GM12878 (cell line): ENCODE measurements around the gene IGF2BP2. TPM values are rescaled to one million over a fixed set of nuclear protein-coding genes. Genes with fewer than 3 reads are reported as not detected.

Source experiments
- ATAC-seq: fragments of 200-7000 bp; cut with Tn5 transposase; 3 replicates; pipeline ENCODE4 v1.9.1; 2020; ENCODE audit warnings: mild to moderate bottlenecking, moderate library complexity
- BruUV-seq: library from RNA; stranded (reverse); fragments of 400-500 nt; replicated peaks from 2 replicates; lab custom pipeline; 2021; lab: Mats Ljungman, UMichigan
- CTCF ChIA-PET: fragments of 300-600 bp; sonication (Branson Sonifier 250); formaldehyde crosslinking; extraction: SDS; loops from one replicate; lab custom pipeline; 2021; ENCODE audit warnings: inconsistent platforms; lab: Yijun Ruan, JAX
- POLR2A ChIA-PET: fragments of 350-600 bp; formaldehyde crosslinking; extraction: SDS; loops from one replicate; lab custom pipeline; 2021; ENCODE audit warnings: inconsistent platforms; lab: Charles Lee
- RAD21 ChIA-PET: fragments of 300-600 bp; sonication (Branson Sonifier 250); formaldehyde crosslinking; loops from one replicate; lab custom pipeline; 2023; ENCODE audit warnings: antibody characterized with exemption; ENCODE audit not compliant: unreplicated experiment; lab: Charles Lee
- SMC1A ChIA-PET: fragments of 300-600 bp; sonication (Branson Sonifier 250); formaldehyde crosslinking; loops from one replicate; lab custom pipeline; 2023; ENCODE audit not compliant: unreplicated experiment, uncharacterized antibody; lab: Charles Lee
- DNase-seq: peaks from one replicate; pipeline ENCODE4 v3.0.0-alpha.2; 2011; ENCODE audit warnings: low read depth, low spot score
- FAIRE-seq: peaks from 3 replicates; lab custom pipeline; 2011; peaks lifted over from hg19 to GRCh38; lab: Jason Lieb, UNC
- H2AFZ ChIP-seq: 2 replicates; pipeline ENCODE4 v1.6.0; 2011; ENCODE audit warnings: low read depth, low read length, control low read depth; ENCODE audit not compliant: control insufficient read depth
- H3K27ac ChIP-seq: 2 replicates; pipeline ENCODE4 v1.5.1; 2011; ENCODE audit warnings: control low read depth; ENCODE audit not compliant: control insufficient read depth, insufficient read depth
- H3K27me3 ChIP-seq, 2 experiments: replicated peaks in 1 of 2; 2 replicates each; pipeline versions ENCODE4 v1.6.0 to v1.6.1; 2011; ENCODE audit warnings: low read length in 1 of 2; ENCODE audit not compliant: control insufficient read depth in 2 of 2, insufficient read depth in 2 of 2
- H3K36me3 ChIP-seq, 2 experiments: 2 replicates each; pipeline ENCODE4 v1.5.1; 2011; ENCODE audit warnings: low read length in 1 of 2; ENCODE audit not compliant: control insufficient read depth in 2 of 2, insufficient read depth in 2 of 2
- H3K4me1 ChIP-seq: 2 replicates; pipeline ENCODE4 v1.6.1; 2011; ENCODE audit warnings: mild to moderate bottlenecking, low read length, moderate library complexity, mixed read lengths; ENCODE audit not compliant: control insufficient read depth, insufficient read depth
- H3K4me2 ChIP-seq: 2 replicates; pipeline ENCODE4 v1.6.0; 2011; ENCODE audit warnings: control low read depth; ENCODE audit not compliant: control insufficient read depth, insufficient read depth
- H3K4me3 ChIP-seq: fragments of 200-600 bp; sonication (generic); 2 replicates; pipeline ENCODE4 v1.5.1; 2016
- H3K79me2 ChIP-seq: 2 replicates; pipeline ENCODE4 v1.6.0; 2011; ENCODE audit warnings: low read length; ENCODE audit not compliant: control insufficient read depth, insufficient read depth
- H3K9ac ChIP-seq: 2 replicates; pipeline ENCODE4 v1.8.0; 2011; ENCODE audit warnings: low read length, control low read depth, mixed read lengths; ENCODE audit not compliant: control insufficient read depth, insufficient read depth
- H3K9me3 ChIP-seq: replicated peaks from 3 replicates; pipeline ENCODE4 v1.5.1; 2011; ENCODE audit warnings: mild to moderate bottlenecking, low read length; ENCODE audit not compliant: control insufficient read depth, insufficient read depth
- H4K20me1 ChIP-seq: 2 replicates; pipeline ENCODE4 v1.6.0; 2011; ENCODE audit not compliant: control insufficient read depth, insufficient read depth
- BACH1 ChIP-seq: fragments of 450-650 bp; IDR thresholded peaks from 2 replicates; pipeline ENCODE4 v1.6.1; 2017; ENCODE audit warnings: mild to moderate bottlenecking, borderline replicate concordance
- BRCA1 ChIP-seq: IDR thresholded peaks from 2 replicates; pipeline ENCODE4 v1.6.1; 2011; ENCODE audit warnings: low read depth, low read length, improper control_type of control experiment
- CHD4 ChIP-seq: fragments of 200-600 bp; sonication (generic); IDR thresholded peaks from 2 replicates; pipeline ENCODE4 v1.6.1; 2016; ENCODE audit warnings: mild to moderate bottlenecking
- E2F4 ChIP-seq: IDR thresholded peaks from 2 replicates; pipeline ENCODE4 v1.6.1; 2012; ENCODE audit warnings: low read depth, low read length, improper control_type of control experiment
- GABPA ChIP-seq: IDR thresholded peaks from 2 replicates; pipeline ENCODE4 v1.6.1; 2014; ENCODE audit warnings: antibody characterized with exemption, low read depth, mild to moderate bottlenecking, inconsistent platforms
- LARP7 ChIP-seq: fragments of 450-650 bp; IDR thresholded peaks from 2 replicates; pipeline ENCODE4 v1.6.1; 2017; ENCODE audit warnings: mild to moderate bottlenecking
- MEF2A ChIP-seq: IDR thresholded peaks from 2 replicates; pipeline ENCODE4 v1.6.1; 2011; ENCODE audit warnings: low read depth, mild to moderate bottlenecking, low read length, moderate library complexity; ENCODE audit not compliant: insufficient read depth
- MYB ChIP-seq: fragments of 150-350 bp; IDR thresholded peaks from 2 replicates; pipeline ENCODE4 v1.6.1; 2014; ENCODE audit warnings: mild to moderate bottlenecking, low read depth, low read length, borderline replicate concordance
- REST ChIP-seq: IDR thresholded peaks from 2 replicates; pipeline ENCODE4 v1.6.1; 2012; ENCODE audit warnings: mild to moderate bottlenecking, low read depth, low read length
- WGBS: methylation state at CpG from one replicate; pipeline ENCODE4 v1.1.6; 2016; ENCODE audit warnings: low lambda C conversion rate; ENCODE audit not compliant: insufficient replicate concordance, insufficient coverage; ENCODE audit errors: missing lambda C conversion rate; 5-methylcytosine and 5-hydroxymethylcytosine counted together
- in situ Hi-C: fragments of 300-500 bp; cut with MboI; formaldehyde crosslinking; loops from 9 replicates; pipeline ENCODE4 v1.14.3; 2018; ENCODE audit warnings: mixed read lengths
- intact Hi-C: fragments of 100-400 bp; cut with micrococcal nuclease; formaldehyde crosslinking; loops from one replicate; pipeline ENCODE4 v1.14.2; 2022; ENCODE audit not compliant: unreplicated experiment
- polyA plus RNA-seq, 11 experiments: library from polyadenylated mRNA; depleted of rRNA in 4 of 11; unstranded in 6 of 11; stranded (reverse) in 5 of 11; fragments of >200 nt; fragmentation: Nextera tagmentation in 4 of 11; fragmentation: Illumina TruSeq in 1 of 11; extraction: Ambion mirVana in 4 of 11; extraction: Trizol in 1 of 11; gene quantifications; 1 replicate in 1 of 11; 2 replicates in 10 of 11; pipeline versions ENCODE4 v1.2.1 to v1.2.3, GENCODE V29; 2011 to 2016; ENCODE audit warnings: inconsistent platforms in 2 of 11, missing spikeins in 2 of 11, low read depth in 1 of 11
- total RNA-seq, 4 experiments: library from RNA; depleted of rRNA in 3 of 4; stranded (reverse); fragments of >200 nt in 3 of 4; fragmentation: Illumina TruSeq in 1 of 4; extraction: Trizol in 1 of 4; gene quantifications; 2 replicates each; pipeline versions ENCODE4 v1.2.1 to v1.2.3, GENCODE V29; 2013 to 2021

The IGF2BP2 gene
- total and polyA plus RNA-seq, 10 of the 15 experiments (the other 5 are each of a cell fraction or from before 2014, with no cell fraction given): 0.25 to 0.72 TPM; not detected in 8

- CTCF ChIA-PET: interaction anchor here (2.4 to 9.8 kb wide), 5 partner anchors 10 to 111 kb away, joined by 15 to 198 read pairs (median 40); no protein-coding TSS in a partner anchor
- in situ Hi-C loops: no loop called here
- FAIRE-seq: no peak
- BruUV-seq: no TSS peak
- no peaks in the 10 kb centered on the region for H3K9me3 ChIP-seq
- intact Hi-C loops: no loop called here
- no peak for ATAC-seq
- no peaks in the 10 kb centered on the region; a peak in 1 of 4 replicates for H3K27me3 ChIP-seq
- no peaks in the 10 kb centered on the region for H4K20me1 ChIP-seq
- TF ChIP-seq BACH1 (no peak), E2F4 (no peak), GABPA (no peak), REST (no peak), MEF2A (no peak), MYB (no peak), BRCA1 (no peak), LARP7 (no peak), CHD4 (no peak)
- SMC1A ChIA-PET: interaction anchor here (2.1 to 2.4 kb wide), 2 partner anchors 10 to 110 kb away, joined by 15 to 37 read pairs; no protein-coding TSS in a partner anchor
- H3K36me3 ChIP-seq: no peaks in the 10 kb centered on the region
- no peak overlapping the region for H3K4me2 ChIP-seq
- H3K4me1 ChIP-seq: no peaks in the 10 kb centered on the region
- 50% methylated on average over 8 of the region's 8 CpGs for WGBS
- no peaks in the 10 kb centered on the region for H3K79me2 ChIP-seq
- H3K9ac ChIP-seq: no peak overlapping the region
- H3K27ac ChIP-seq: no peak overlapping the region
- no peak for DNase-seq
- POLR2A ChIA-PET: no interaction called here
- no peak overlapping the region for H2AFZ ChIP-seq
- H3K4me3 ChIP-seq: no peak overlapping the region
- RAD21 ChIA-PET: interaction anchor here (0.9 kb wide), 1 partner anchor 106 kb away, joined by 3 read pairs; no protein-coding TSS in a partner anchor
These were observed 54.7 kb downstream of the IGF2BP2 start for GRCh38 chr3:185770109-185770508.
